ENCODE measurements around the gene PLEKHH1. TPM values are rescaled to one million over a fixed set of nuclear protein-coding genes. Genes with fewer than 3 reads are reported as not detected.
"Not testable (repeated sequence)": the region's sequence is repeated elsewhere in the genome, so short reads cannot be mapped to it uniquely, and the experiment has no call there.

The PLEKHH1 gene
- total RNA-seq, 1 donor from 2014 or later, result 5.5 TPM

DNA sequence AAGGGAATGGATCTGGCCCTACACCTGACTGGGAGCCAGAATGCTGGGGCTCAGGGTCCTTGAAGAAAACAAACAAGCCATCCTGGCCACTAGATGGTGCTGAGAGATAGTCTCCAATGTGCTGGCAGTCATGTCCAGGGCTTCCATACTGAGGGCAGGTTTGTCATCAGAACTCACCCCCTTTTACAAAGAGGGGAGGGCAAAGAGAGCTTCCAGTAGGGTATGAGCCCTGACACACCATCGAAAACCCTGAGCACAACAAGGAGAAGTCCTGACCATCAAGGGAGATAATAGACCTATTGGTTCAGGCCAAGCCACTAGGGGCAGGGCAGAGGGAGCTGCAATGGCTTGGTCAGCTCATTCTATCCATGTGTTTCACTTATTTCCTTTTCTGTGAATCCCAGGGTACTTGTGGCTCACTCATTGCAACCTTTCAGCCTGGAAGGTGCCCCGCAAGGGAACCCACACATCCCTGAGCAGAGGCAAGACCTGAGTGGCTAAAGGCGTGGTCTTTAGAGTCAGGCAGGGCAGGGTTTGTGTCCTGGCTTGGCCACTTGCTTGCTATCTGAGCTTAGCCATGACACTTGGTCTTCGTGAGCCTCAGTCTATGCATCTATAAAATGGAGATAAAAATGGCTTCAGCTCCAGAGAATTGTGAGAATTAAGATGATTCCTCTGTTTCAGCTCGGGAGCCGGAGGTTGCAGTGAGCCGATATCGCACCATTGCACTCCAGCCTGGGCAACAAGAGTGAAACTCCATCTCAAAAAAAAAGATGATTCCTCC is 6.2 kb upstream of the PLEKHH1 start:
- intact Hi-C loops (cut with micrococcal nuclease), result no loop called here
- ATAC-seq (peak; percentile 77), DNase-seq (no peak)

GRCh38 chr14:67527756-67528155 is 5.3 kb upstream of the PLEKHH1 start:
- intact Hi-C loops (cut with micrococcal nuclease), result no loop called here
- DNase-seq, result no peak
- ATAC-seq, result no peak

GRCh38 chr14:67528276-67528675 is 4.8 kb upstream of the PLEKHH1 start:
- no peak for DNase-seq
- no peak for ATAC-seq
- intact Hi-C loops (cut with micrococcal nuclease), result no loop called here

DNA sequence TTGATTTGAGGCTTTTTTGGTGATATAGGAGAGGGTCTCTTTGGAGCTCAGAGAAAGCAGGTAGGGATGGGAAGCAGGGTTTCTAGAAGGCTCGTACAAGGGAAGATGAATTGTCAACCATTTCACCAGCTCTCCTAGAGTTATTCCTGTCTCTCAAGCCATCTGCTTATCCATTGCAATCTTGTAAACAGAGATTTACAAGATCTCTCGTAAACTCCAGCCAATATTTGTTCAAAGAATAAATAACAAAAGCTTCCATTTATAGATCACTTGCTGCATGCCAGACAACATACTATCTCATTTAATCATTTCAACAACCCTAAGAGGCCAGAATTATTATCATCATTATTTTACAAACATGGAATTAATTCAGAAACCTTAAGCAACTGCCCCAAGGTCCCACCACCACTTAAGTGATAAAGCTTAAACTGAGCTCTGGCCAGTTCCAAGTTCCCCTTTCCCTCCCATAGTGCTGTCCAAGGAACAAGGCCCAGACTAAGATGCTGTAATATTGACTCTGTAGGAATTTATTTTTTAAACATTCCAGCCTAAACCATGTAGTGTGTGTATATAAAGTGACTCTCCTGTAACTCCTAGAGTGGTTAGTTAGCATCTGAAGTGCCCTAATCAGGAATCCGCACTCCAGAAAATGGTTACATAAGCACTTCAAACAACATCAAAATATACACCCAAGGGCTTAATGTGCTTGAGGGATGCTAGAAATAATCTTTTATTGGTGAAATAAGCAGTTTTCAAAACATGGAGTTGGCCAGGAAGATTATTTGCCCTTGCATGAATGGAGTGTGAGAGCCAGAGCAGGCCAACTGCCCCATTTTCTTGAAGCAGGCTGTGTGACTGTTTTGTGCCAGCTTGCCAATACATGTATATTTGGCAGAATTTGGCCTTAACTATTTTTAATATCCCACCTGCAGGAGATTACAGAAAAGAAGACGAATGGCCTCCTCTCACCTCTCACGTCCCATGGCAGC is 2.8 kb upstream of the PLEKHH1 start:
- ATAC-seq, result no peak
- intact Hi-C loops (cut with micrococcal nuclease), result no loop called here
- no peak for DNase-seq

GRCh38 chr14:67532606-67532997 is 488 bp upstream of the PLEKHH1 start:
- intact Hi-C loops (cut with micrococcal nuclease), result no loop called here
- DNase-seq (no peak), ATAC-seq (no peak)

GRCh38 chr14:67533754-67534085 is 630 bp downstream of the PLEKHH1 start:
- DNase-seq, result no peak
- intact Hi-C loops (cut with micrococcal nuclease), result no loop called here
- peak; percentile 3 for ATAC-seq

GRCh38 chr14:67536087-67536486 is 3.0 kb downstream of the PLEKHH1 start:
- DNase-seq (no peak), ATAC-seq (no peak)

GRCh38 chr14:67537736-67538135 is 4.6 kb downstream of the PLEKHH1 start:
- ATAC-seq (no peak), DNase-seq (no peak)
- intact Hi-C loops (cut with micrococcal nuclease), result no loop called here

More at GRCh38 chr14:67536087-67536486, 3.0 kb downstream of the PLEKHH1 start:
- intact Hi-C loops (cut with micrococcal nuclease), result no loop called here

GRCh38 chr14:67538501-67538900 is 5.4 kb downstream of the PLEKHH1 start:
- intact Hi-C loops (cut with micrococcal nuclease), result no loop called here
- no peak for ATAC-seq
- DNase-seq, result no peak

DNA sequence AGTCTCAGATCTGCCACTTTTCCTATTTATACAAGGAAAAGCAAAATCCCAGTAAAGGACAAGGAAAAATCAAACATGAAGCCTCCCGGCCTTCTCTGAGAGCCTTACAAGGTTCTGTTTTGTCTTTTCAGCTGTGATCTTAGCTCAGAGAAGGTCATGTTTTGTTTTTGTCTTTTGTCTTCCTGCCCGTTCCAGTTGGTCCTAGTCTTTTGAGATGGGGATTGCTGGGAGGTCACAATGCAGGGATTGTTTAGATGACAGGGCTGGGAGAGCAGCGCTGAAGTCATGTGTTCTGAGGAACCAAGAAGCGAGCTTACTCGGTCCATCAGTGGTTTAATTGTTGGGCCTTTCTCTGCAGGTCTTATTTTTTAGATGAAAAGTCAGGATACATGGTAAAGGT is 6.0 kb downstream of the PLEKHH1 start:
- intact Hi-C loops (cut with micrococcal nuclease), result no loop called here
- ATAC-seq, result no peak
- no peak for DNase-seq

- intact Hi-C loops (cut with micrococcal nuclease), result no loop called here
- DNase-seq (no peak), ATAC-seq (no peak)
Observed at GRCh38 chr14:67541448-67542387, 8.6 kb downstream of the PLEKHH1 start.

DNA sequence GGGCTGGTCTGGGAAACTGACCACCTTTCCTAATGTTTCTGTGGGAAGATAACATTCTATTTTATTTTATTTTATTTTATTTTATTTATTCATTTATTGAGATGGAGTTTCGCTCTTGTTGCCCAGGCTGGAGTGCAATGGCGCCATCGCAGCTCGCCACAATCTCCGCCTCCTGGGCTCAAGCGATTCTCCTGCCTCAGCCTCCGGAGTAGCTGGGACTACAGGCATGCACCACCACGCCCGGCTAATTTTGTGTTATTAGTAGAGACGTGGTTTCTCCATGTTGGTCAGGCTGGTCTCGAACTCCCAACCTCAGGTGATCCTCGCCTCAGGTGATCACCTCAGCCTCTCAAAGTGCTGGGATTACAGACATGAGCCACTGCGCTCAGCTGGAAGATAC is 9.5 kb downstream of the PLEKHH1 start:
- ATAC-seq; intact Hi-C loops (cut with micrococcal nuclease); DNase-seq: not testable (repeated sequence)

- intact Hi-C loops (cut with micrococcal nuclease), result no loop called here
- ATAC-seq, result no peak
- no peak for DNase-seq
Observed at GRCh38 chr14:67544590-67544989, 11.5 kb downstream of the PLEKHH1 start.

- intact Hi-C loops (cut with micrococcal nuclease), result no loop called here
- no peak for ATAC-seq
- DNase-seq, result no peak
Observed at GRCh38 chr14:67547224-67547780, 14.2 kb downstream of the PLEKHH1 start.

DNA sequence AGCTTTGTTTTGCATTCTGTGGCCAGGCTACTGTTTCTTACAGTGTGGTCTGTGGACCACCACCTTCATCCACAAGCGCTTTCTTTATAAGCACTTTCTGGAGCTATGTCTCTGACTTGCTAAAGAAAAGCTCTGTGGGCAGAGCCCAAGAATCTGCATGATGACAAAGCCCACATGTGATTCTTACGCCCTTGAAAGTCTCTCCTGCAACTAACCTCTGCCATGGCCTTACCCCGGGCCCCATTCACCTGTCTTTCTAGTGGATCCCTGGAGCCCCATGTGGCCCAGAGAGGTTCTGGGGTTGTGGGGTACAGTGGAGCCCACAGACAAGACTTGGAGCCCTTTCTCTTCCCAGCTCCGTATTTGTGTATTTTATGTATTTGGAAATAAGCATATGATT is 16.6 kb downstream of the PLEKHH1 start:
- ATAC-seq (no peak), DNase-seq (no peak)
- intact Hi-C loops (cut with micrococcal nuclease), result no loop called here

- intact Hi-C loops (cut with micrococcal nuclease), result no loop called here
- DNase-seq, result no peak
- ATAC-seq, result no peak
Observed at GRCh38 chr14:67551123-67551522, 18.0 kb downstream of the PLEKHH1 start.

DNA sequence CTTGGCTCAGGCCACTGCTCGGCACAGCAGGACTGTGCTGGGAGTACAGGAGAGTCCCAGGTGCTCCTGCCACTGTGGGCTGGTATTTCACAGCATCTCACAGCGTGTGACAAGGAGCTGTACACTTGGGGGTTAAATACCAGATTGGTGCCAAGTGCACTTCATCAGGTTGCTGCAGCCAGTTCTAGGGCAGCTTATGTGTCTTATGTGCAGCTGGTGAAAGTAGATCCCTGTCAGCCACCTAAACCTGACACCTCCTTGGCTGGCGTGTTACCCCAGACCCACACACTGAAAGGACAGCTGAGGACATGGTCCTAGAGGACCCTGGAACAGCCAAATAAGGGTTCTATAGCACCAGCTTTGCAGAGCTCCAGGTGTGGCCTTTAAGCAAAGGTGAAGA is 18.9 kb downstream of the PLEKHH1 start:
- peak; percentile 67 for ATAC-seq
- intact Hi-C loops (cut with micrococcal nuclease), result no loop called here
- no peak for DNase-seq

GRCh38 chr14:67553547-67553946 is 20.5 kb downstream of the PLEKHH1 start:
- intact Hi-C loops (cut with micrococcal nuclease), result no loop called here
- DNase-seq (no peak), ATAC-seq (no peak)

DNA sequence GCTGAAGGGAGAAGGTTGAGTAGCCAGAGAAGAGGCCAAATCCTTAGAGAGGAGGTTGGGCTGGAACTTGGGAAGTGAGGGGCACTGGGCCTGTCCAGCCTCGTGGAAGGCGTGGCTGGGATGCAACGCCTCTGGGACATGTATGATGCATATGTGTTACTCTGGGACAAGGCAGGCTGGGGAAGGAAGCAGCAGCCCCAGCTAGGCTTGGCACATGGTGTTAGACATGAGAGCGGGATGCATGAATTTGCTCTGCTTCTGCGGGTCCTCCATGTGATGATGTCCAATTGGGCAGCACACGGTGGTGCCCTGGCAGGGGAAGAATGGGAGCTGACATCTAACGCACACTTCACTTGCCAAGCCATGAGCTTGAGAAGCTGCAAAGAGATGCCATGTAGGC is 21.3 kb downstream of the PLEKHH1 start:
- DNase-seq (no peak), ATAC-seq (no peak)
- intact Hi-C loops (cut with micrococcal nuclease), result no loop called here

Data from left ventricle myocardium superior (tissue), 1 donor.